DOHH2 (cell line): ENCODE data around the gene KRT9.

Experiments
- H3F3A ChIP-seq: fragments of 200-600 bp; sonication (generic), shearing (Covaris generic); 2 replicates; pipeline ENCODE4 v1.6.0; 2016; ENCODE audit warnings: antibody characterized with exemption, mild to moderate bottlenecking; ENCODE audit not compliant: control insufficient read depth, insufficient read depth
- H3K27ac ChIP-seq: fragments of 200-600 bp; sonication (generic); 2 replicates; pipeline ENCODE4 v1.5.1; 2014; ENCODE audit warnings: low read depth, mild to moderate bottlenecking, low read length, moderate library complexity
- H3K27me3 ChIP-seq: fragments of 200-600 bp; sonication (generic); 2 replicates; pipeline ENCODE4 v1.6.1; 2014; ENCODE audit warnings: mild to moderate bottlenecking, low read length, mixed read lengths; ENCODE audit not compliant: control insufficient read depth
- H3K36me3 ChIP-seq: fragments of 200-600 bp; sonication (generic); 2 replicates; pipeline ENCODE4 v1.6.1; 2014; ENCODE audit warnings: mild to moderate bottlenecking, low read length, moderate library complexity, mixed read lengths; ENCODE audit not compliant: control insufficient read depth
- H3K4me1 ChIP-seq: fragments of 200-600 bp; sonication (generic); 2 replicates; pipeline ENCODE4 v1.6.1; 2014; ENCODE audit warnings: mild to moderate bottlenecking, low read length, mixed read lengths; ENCODE audit not compliant: control insufficient read depth
- H3K4me2 ChIP-seq: fragments of 200-600 bp; sonication (generic); 2 replicates; pipeline ENCODE4 v1.6.0; 2014; ENCODE audit warnings: mild to moderate bottlenecking, low read length, moderate library complexity
- H3K4me3 ChIP-seq: fragments of 200-600 bp; sonication (generic); 2 replicates; pipeline ENCODE4 v1.5.1; 2014; ENCODE audit warnings: mild to moderate bottlenecking, low read length, mixed read lengths
- H3K79me2 ChIP-seq: fragments of 200-600 bp; sonication (generic); 2 replicates; pipeline ENCODE4 v1.6.1; 2014; ENCODE audit warnings: mild to moderate bottlenecking, low read length, mixed read lengths; ENCODE audit not compliant: control insufficient read depth
- H3K9me2 ChIP-seq: fragments of 200-600 bp; sonication (generic); replicated peaks from 2 replicates; pipeline ENCODE4 v1.6.1; 2014; ENCODE audit warnings: mild to moderate bottlenecking, low read length, mixed read lengths; ENCODE audit not compliant: control insufficient read depth
- H3K9me3 ChIP-seq: fragments of 200-600 bp; sonication (generic); 2 replicates; pipeline ENCODE4 v1.6.1; 2014; ENCODE audit warnings: antibody characterized with exemption, low read length, mixed read lengths; ENCODE audit not compliant: control insufficient read depth, insufficient read depth
- H4K20me1 ChIP-seq: fragments of 200-600 bp; sonication (generic); 2 replicates; pipeline ENCODE4 v1.6.0; 2014; ENCODE audit warnings: low read depth, mild to moderate bottlenecking, antibody characterized with exemption, low read length, moderate library complexity; ENCODE audit not compliant: control insufficient read depth, insufficient read depth
- EZH2phosphoT487 ChIP-seq: fragments of 200-600 bp; sonication (generic); IDR thresholded peaks from 2 replicates; pipeline ENCODE4 v1.6.1; 2017; ENCODE audit warnings: borderline replicate concordance, mild to moderate bottlenecking, antibody characterized with exemption, low read length, moderate library complexity, mixed read lengths
- TF ChIP-seq, protein P1 (sequence below): fragments of 200-600 bp; sonication (generic); IDR thresholded peaks from one replicate; pipeline ENCODE4 v1.5.1; 2014; ENCODE audit warnings: antibody characterized with exemption, mild to moderate bottlenecking, low read depth, low read length; ENCODE audit not compliant: poor library complexity, severe bottlenecking

The KRT9 gene

DNA sequence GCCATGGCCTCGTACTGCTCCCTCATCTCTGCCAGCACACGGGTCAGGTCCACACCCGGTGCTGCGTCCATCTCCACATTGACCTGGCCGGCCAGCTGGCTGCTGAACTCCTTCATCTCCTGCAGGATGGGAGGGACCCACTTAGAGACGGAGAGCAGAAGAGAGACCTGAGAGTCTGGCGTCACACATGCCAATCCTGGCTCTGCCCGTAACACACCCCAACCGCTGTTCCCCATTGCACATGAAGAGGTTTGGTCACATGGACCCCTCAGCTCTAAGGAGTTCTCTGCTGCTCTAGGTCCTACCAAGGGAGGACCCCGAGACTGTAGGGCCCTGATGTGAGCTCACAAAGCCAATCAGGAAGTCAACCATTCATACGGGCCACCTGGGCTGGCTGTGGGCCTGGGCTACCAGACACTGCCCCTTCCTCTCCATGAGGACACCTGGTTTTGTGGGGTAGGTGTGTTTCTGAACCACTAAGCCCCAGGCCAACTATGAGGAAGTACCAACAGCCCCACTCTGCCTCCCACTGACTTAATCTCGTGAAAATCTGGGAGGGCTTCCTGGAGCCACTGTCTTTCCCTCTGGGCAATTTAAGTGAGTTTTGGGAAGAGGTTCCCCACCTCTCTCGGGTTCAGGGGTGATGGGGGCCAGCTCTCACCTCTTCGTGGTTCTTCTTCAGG is 55.6 kb downstream of the KRT9 start:
- TF ChIP-seq, protein P1, sequence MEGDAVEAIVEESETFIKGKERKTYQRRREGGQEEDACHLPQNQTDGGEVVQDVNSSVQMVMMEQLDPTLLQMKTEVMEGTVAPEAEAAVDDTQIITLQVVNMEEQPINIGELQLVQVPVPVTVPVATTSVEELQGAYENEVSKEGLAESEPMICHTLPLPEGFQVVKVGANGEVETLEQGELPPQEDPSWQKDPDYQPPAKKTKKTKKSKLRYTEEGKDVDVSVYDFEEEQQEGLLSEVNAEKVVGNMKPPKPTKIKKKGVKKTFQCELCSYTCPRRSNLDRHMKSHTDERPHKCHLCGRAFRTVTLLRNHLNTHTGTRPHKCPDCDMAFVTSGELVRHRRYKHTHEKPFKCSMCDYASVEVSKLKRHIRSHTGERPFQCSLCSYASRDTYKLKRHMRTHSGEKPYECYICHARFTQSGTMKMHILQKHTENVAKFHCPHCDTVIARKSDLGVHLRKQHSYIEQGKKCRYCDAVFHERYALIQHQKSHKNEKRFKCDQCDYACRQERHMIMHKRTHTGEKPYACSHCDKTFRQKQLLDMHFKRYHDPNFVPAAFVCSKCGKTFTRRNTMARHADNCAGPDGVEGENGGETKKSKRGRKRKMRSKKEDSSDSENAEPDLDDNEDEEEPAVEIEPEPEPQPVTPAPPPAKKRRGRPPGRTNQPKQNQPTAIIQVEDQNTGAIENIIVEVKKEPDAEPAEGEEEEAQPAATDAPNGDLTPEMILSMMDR = no peak
- TF ChIP-seq EZH2phosphoT487 = no peak
- no peaks in the 10 kb centered on the region for H3K36me3 ChIP-seq

More for the DNA sequence above, 55.6 kb downstream of the KRT9 start:
- H3K9me2 ChIP-seq = no peaks in the 10 kb centered on the region
- H3K4me1 ChIP-seq = no peaks in the 10 kb centered on the region
- H3K79me2 ChIP-seq = no peaks in the 10 kb centered on the region
- no peak overlapping the region for H3K4me3 ChIP-seq
- no peaks in the 10 kb centered on the region for H3K27me3 ChIP-seq
- no peak overlapping the region for H3K27ac ChIP-seq
- H3F3A ChIP-seq = no peaks in the 10 kb centered on the region
- H4K20me1 ChIP-seq = no peaks in the 10 kb centered on the region
- no peak overlapping the region for H3K4me2 ChIP-seq
- H3K9me3 ChIP-seq = no peaks in the 10 kb centered on the region
